HepG2 (cell line): ENCODE data around the gene RAD23A. TPM values are rescaled to one million over a fixed set of nuclear protein-coding genes. Genes with fewer than 3 reads are reported as not detected.
A peak's percentile ranks its signal among the peaks of the same experiment; 100 is the strongest.

Source experiments
- ATAC-seq: fragments of 200-7000 bp; cut with Tn5 transposase; 3 replicates; pipeline ENCODE4 v1.9.1; 2020; ENCODE audit warnings: mild to moderate bottlenecking, moderate library complexity
- BruUV-seq: library from RNA; stranded (reverse); fragments of 400-500 nt; replicated peaks from 2 replicates; lab custom pipeline; 2021; lab: Mats Ljungman, UMichigan
- CTCF ChIA-PET: fragments of 300-600 bp; formaldehyde crosslinking; extraction: SDS; loops from one replicate; lab custom pipeline; 2021; ENCODE audit warnings: low total read pairs, inconsistent platforms, low intra/inter-chr PET ratio; lab: Yijun Ruan, JAX
- POLR2A ChIA-PET: fragments of 350-600 bp; sonication (Branson Sonifier 250); formaldehyde crosslinking; loops from one replicate; lab custom pipeline; 2020; ENCODE audit warnings: antibody characterized with exemption, inconsistent platforms; lab: Yijun Ruan, JAX
- DNase-seq: peaks from one replicate; pipeline ENCODE4 v3.0.0-alpha.2; 2015; ENCODE audit warnings: low spot score
- FAIRE-seq: peaks from 3 replicates; lab custom pipeline; 2011; peaks lifted over from hg19 to GRCh38; lab: Jason Lieb, UNC
- H2AFZ ChIP-seq: one replicate; pipeline ENCODE4 v1.6.1; 2011; ENCODE audit warnings: low read length, inconsistent platforms
- H3K27ac ChIP-seq: fragments of 300-600 bp; 3 replicates; pipeline ENCODE4 v1.8.0; 2011; ENCODE audit warnings: mixed run types, mild to moderate bottlenecking, mixed read lengths, low read length, inconsistent platforms; ENCODE audit not compliant: insufficient read depth; ENCODE audit errors: extremely low read length
- H3K27me3 ChIP-seq, 2 experiments: fragments of 200-600 bp in 1 of 2; 2 replicates in 1 of 2; 3 replicates in 1 of 2; pipeline versions ENCODE4 v1.6.0 to v1.8.0; 2011; ENCODE audit warnings: low read length in 2 of 2, mild to moderate bottlenecking in 2 of 2, moderate library complexity in 2 of 2, inconsistent platforms in 1 of 2; ENCODE audit not compliant: insufficient read depth in 2 of 2, control insufficient read depth in 1 of 2
- H3K36me3 ChIP-seq, 2 experiments: fragments of 200-600 bp in 1 of 2; replicated peaks in 1 of 2; 2 replicates in 1 of 2; 3 replicates in 1 of 2; pipeline versions ENCODE4 v1.5.1 to v1.8.0; 2011; ENCODE audit warnings: low read length in 2 of 2, inconsistent platforms in 1 of 2; ENCODE audit not compliant: insufficient read depth in 2 of 2, control insufficient read depth in 1 of 2
- H3K4me1 ChIP-seq: 2 replicates; pipeline ENCODE4 v1.5.1; 2012; ENCODE audit warnings: low read length, inconsistent platforms; ENCODE audit not compliant: insufficient read depth
- H3K4me2 ChIP-seq: 2 replicates; pipeline ENCODE4 v1.6.0; 2011; ENCODE audit warnings: low read depth, low read length, inconsistent platforms
- H3K4me3 ChIP-seq, 3 experiments: fragments of 200-600 bp in 1 of 3; sonication (generic), shearing (Covaris generic) in 1 of 3; replicated peaks in 1 of 3; 2 replicates each; pipeline ENCODE4 v1.5.1; 2011 to 2016; ENCODE audit warnings: low read length in 3 of 3, inconsistent platforms in 2 of 3, low read depth in 2 of 3, mild to moderate bottlenecking in 2 of 3, control low read depth in 1 of 3, mixed read lengths in 1 of 3; ENCODE audit not compliant: insufficient read depth in 1 of 3
- H3K79me2 ChIP-seq: one replicate; pipeline ENCODE4 v1.6.1; 2011; ENCODE audit warnings: low read length, inconsistent platforms; ENCODE audit not compliant: insufficient read depth
- H3K9ac ChIP-seq: 2 replicates; pipeline ENCODE4 v1.6.0; 2011; ENCODE audit warnings: mild to moderate bottlenecking, low read depth, low read length, inconsistent platforms; ENCODE audit not compliant: insufficient read depth
- H3K9me3 ChIP-seq: 2 replicates; pipeline ENCODE4 v1.5.1; 2012; ENCODE audit warnings: mild to moderate bottlenecking, low read length
- H4K20me1 ChIP-seq: 2 replicates; pipeline ENCODE4 v1.6.0; 2011; ENCODE audit warnings: inconsistent platforms, mild to moderate bottlenecking, low read length, moderate library complexity; ENCODE audit not compliant: insufficient read depth
- HOXA5 ChIP-seq: sonication (generic); formaldehyde crosslinking; IDR thresholded peaks from 2 replicates; pipeline ENCODE4 v1.4.0; 2020; ENCODE audit warnings: missing genetic modification reagents
- NFE2L1 ChIP-seq: sonication (generic); formaldehyde crosslinking; IDR thresholded peaks from 2 replicates; pipeline ENCODE4 v1.4.0; 2020; ENCODE audit warnings: missing genetic modification reagents, mild to moderate bottlenecking, borderline replicate concordance
- POLR2A ChIP-seq, 2 experiments: IDR thresholded peaks; 2 replicates each; pipeline ENCODE4 v1.6.1; 2011; ENCODE audit warnings: low read depth in 2 of 2, low read length in 2 of 2, mild to moderate bottlenecking in 1 of 2, moderate library complexity in 1 of 2; ENCODE audit not compliant: insufficient read depth in 1 of 2
- POLR2AphosphoS5 ChIP-seq: IDR thresholded peaks from 2 replicates; pipeline ENCODE4 v1.6.1; 2012; ENCODE audit warnings: low read depth, low read length
- RBFOX2 ChIP-seq: fragments of 200-400 bp; formaldehyde crosslinking; IDR thresholded peaks from 2 replicates; pipeline ENCODE4 v1.6.1; 2017; ENCODE audit warnings: low read depth, mild to moderate bottlenecking, low read length
- ZNF33A ChIP-seq: sonication (generic); formaldehyde crosslinking; IDR thresholded peaks from 2 replicates; pipeline ENCODE4 v1.5.1; 2020; ENCODE audit warnings: missing genetic modification reagents, mild to moderate bottlenecking, moderate library complexity, borderline replicate concordance
- ZNF567 ChIP-seq: sonication (generic); formaldehyde crosslinking; IDR thresholded peaks from 2 replicates; pipeline ENCODE4 v1.8.1; 2023; ENCODE audit warnings: mild to moderate bottlenecking, missing genetic modification reagents, borderline replicate concordance
- WGBS: methylation state at CpG from one replicate; pipeline ENCODE4 v1.1.6; 2017; ENCODE audit warnings: low lambda C conversion rate; 5-methylcytosine and 5-hydroxymethylcytosine counted together
- in situ Hi-C: cut with HindIII; loops from 2 replicates; pipeline ENCODE4 v1.10.0; 2017; ENCODE audit warnings: low pct_unique_long_range_greater_than_20kb; ENCODE audit not compliant: extremely low pct_ligation_motif_present
- intact Hi-C: fragments of 100-400 bp; cut with micrococcal nuclease; formaldehyde crosslinking; loops from one replicate; pipeline ENCODE4 v1.10.0; 2022; ENCODE audit not compliant: unreplicated experiment
- polyA plus RNA-seq, 8 experiments: library from polyadenylated mRNA; depleted of rRNA in 3 of 8; stranded (reverse) in 7 of 8; unstranded in 1 of 8; fragments of >200 nt; fragmentation: Illumina TruSeq in 4 of 8; extraction: Trizol in 4 of 8; gene quantifications; 2 replicates each; pipeline versions ENCODE4 v1.2.1 to v1.2.3, GENCODE V29; 2011 to 2016; ENCODE audit warnings: low read depth in 4 of 8, missing spikeins in 1 of 8, mixed read lengths in 1 of 8; ENCODE audit not compliant: insufficient read depth in 1 of 8
- total RNA-seq, 5 experiments: library from RNA; depleted of rRNA; stranded (reverse); fragments of >200 nt; fragmentation: Illumina TruSeq; extraction: Trizol; gene quantifications; 2 replicates each; pipeline ENCODE4 v1.2.3, GENCODE V29; 2016; ENCODE audit warnings: low read depth in 1 of 5
- TF ChIP-seq, protein P1 (sequence below): sonication (generic); formaldehyde crosslinking; IDR thresholded peaks from 2 replicates; pipeline ENCODE4 v1.8.0; 2022; ENCODE audit warnings: mild to moderate bottlenecking, missing genetic modification reagents, moderate library complexity
- TF ChIP-seq, protein P2 (sequence below): sonication (generic); formaldehyde crosslinking; IDR thresholded peaks from 2 replicates; pipeline ENCODE4 v1.5.1; 2020; ENCODE audit warnings: missing genetic modification reagents, mild to moderate bottlenecking, borderline replicate concordance

The RAD23A gene
- total and polyA plus RNA-seq, 2 of the 13 experiments (the other 11 are each of a cell fraction or from before 2014, with no cell fraction given) = 42.5 to 54.2 TPM

DNA sequence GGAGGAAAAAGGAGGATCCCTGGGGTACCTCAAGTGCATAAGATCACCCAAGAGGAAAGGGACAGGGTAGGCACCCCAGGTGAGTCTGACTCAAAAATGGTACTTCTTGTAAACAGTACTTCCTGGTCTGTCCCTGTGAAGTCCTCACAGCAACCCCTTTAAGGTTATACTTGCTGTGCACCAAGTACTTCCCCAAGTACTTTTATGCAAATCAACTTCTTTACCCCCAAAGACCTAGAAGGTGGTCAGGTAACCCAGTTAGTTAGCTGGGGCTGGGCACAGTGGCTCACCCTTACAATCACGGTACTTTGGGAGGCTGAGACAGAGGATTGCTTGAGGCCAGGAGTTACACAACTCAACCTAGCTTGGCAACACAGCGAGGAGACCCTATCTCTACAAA is 4.8 kb upstream of the RAD23A start:
- WGBS = 89% methylated on average over 2 of the region's 2 CpGs
- in situ Hi-C loops (no loop called here), intact Hi-C loops (no loop called here)
- Histone ChIP-seq H3K79me2 (peaks cover 31% of the 10 kb centered on the region), H3K4me3 (peak overlapping the region in 1 of 3 experiments; percentile 97; a peak in 1 of 6 replicates), H3K27ac (peak overlapping the region; percentile 79), H3K27me3 (peaks cover 0 to 5% of the 10 kb centered on the region in 2 experiments; a peak in 1 of 5 replicates), H3K4me2 (peak overlapping the region; percentile 96), H3K4me1 (peaks cover 49% of the 10 kb centered on the region), H3K9ac (peak overlapping the region; percentile 99; the same call in 1 of the 2 replicates), H3K9me3 (no peaks in the 10 kb centered on the region), H2AFZ (no peak overlapping the region), H3K36me3 (peaks cover 13 to 43% of the 10 kb centered on the region in 2 experiments), H4K20me1 (peaks cover 13% of the 10 kb centered on the region)
- DNase-seq (no peak), ATAC-seq (no peak), FAIRE-seq (no peak)
- no TSS peak for BruUV-seq
- 0 out of 4 replicates have a peak, but pooled peaks of 1 of the 2 experiments have one; percentile 16 for TF ChIP-seq POLR2A (IDR thresholded peaks at IDR 0.05; ENCODE audit: insufficient read depth in 1 of 2, low read depth in 2 of 2, low read length in 2 of 2)
- no peak for TF ChIP-seq HOXA5 (CRISPR knock-in tag)
- ChIA-PET CTCF (no interaction called here), POLR2A (no interaction called here)

DNA sequence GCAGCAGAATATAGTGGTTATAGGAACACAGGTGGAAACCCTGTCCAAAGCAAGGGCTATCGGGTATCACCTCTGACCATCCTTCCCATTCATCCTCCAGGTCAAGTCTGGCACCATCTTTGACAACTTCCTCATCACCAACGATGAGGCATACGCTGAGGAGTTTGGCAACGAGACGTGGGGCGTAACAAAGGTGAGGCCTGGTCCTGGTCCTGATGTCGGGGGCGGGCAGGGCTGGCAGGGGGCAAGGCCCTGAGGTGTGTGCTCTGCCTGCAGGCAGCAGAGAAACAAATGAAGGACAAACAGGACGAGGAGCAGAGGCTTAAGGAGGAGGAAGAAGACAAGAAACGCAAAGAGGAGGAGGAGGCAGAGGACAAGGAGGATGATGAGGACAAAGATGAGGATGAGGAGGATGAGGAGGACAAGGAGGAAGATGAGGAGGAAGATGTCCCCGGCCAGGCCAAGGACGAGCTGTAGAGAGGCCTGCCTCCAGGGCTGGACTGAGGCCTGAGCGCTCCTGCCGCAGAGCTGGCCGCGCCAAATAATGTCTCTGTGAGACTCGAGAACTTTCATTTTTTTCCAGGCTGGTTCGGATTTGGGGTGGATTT is 2.1 kb upstream of the RAD23A start:
- H3K4me3 ChIP-seq = no peak overlapping the region
- CTCF ChIA-PET = no interaction called here
- DNase-seq (no peak), FAIRE-seq (no peak), ATAC-seq (no peak)
- BruUV-seq = no TSS peak
- intact Hi-C loops (no loop called here), in situ Hi-C loops (no loop called here)
- no peak overlapping the region for H3K27ac ChIP-seq
- peaks cover 50% of the 10 kb centered on the region for H3K79me2 ChIP-seq
- POLR2A ChIA-PET = no interaction called here
- no peak overlapping the region for H2AFZ ChIP-seq
- no peaks in the 10 kb centered on the region for H3K9me3 ChIP-seq
- H3K36me3 ChIP-seq = peaks cover 21 to 53% of the 10 kb centered on the region in 2 experiments
- peaks cover 52% of the 10 kb centered on the region for H3K4me1 ChIP-seq
- peak; percentile 51; the same call in 1 of the 2 replicates for TF ChIP-seq RBFOX2
- TF ChIP-seq, protein P1, sequence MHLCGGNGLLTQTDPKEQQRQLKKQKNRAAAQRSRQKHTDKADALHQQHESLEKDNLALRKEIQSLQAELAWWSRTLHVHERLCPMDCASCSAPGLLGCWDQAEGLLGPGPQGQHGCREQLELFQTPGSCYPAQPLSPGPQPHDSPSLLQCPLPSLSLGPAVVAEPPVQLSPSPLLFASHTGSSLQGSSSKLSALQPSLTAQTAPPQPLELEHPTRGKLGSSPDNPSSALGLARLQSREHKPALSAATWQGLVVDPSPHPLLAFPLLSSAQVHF (CRISPR knock-in tag) = no peak
- TF ChIP-seq ZNF33A (CRISPR knock-in tag) = no peak
- TF ChIP-seq, protein P2, sequence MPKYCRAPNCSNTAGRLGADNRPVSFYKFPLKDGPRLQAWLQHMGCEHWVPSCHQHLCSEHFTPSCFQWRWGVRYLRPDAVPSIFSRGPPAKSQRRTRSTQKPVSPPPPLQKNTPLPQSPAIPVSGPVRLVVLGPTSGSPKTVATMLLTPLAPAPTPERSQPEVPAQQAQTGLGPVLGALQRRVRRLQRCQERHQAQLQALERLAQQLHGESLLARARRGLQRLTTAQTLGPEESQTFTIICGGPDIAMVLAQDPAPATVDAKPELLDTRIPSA (CRISPR knock-in tag) = no peak
- TF ChIP-seq ZNF567 (CRISPR knock-in tag) = no peak
- no peak for TF ChIP-seq NFE2L1 (CRISPR knock-in tag)
- TF ChIP-seq POLR2A (IDR thresholded peaks at IDR 0.05; ENCODE audit: insufficient read depth in 1 of 2, low read depth in 2 of 2, low read length in 2 of 2) = 0 out of 4 replicates have a peak, but pooled peaks of 1 of the 2 experiments have one; percentile 33
- TF ChIP-seq POLR2AphosphoS5 = peak; percentile 26; the same call in 1 of the 2 replicates
- H4K20me1 ChIP-seq = peaks cover 13% of the 10 kb centered on the region
- no peak overlapping the region for H3K4me2 ChIP-seq
- no peak overlapping the region for H3K9ac ChIP-seq
- H3K27me3 ChIP-seq = peaks cover 0 to 5% of the 10 kb centered on the region in 2 experiments; a peak in 1 of 5 replicates
- WGBS = 94% methylated on average over 18 of the region's 18 CpGs
